Trophoblast cell (in vitro differentiated cells and primary cell): ENCODE results near the gene PDZD4.

Experiments
- DNase-seq, 2 donors: peaks; one replicate each; pipeline ENCODE4 v3.0.0-alpha.2; 2016
- H2AFZ ChIP-seq: 2 replicates; pipeline ENCODE4 v1.6.1; 2013; ENCODE audit warnings: low read length, moderate library complexity, mild to moderate bottlenecking; ENCODE audit not compliant: insufficient read depth, poor library complexity
- H2AK5ac ChIP-seq: 2 replicates; pipeline ENCODE4 v1.6.1; 2013; ENCODE audit warnings: mild to moderate bottlenecking, low read length
- H2BK120ac ChIP-seq: 2 replicates; pipeline ENCODE4 v1.6.1; 2013; ENCODE audit warnings: low read length, mild to moderate bottlenecking, moderate library complexity; ENCODE audit not compliant: insufficient read depth, poor library complexity
- H2BK12ac ChIP-seq: 2 replicates; pipeline ENCODE4 v1.6.1; 2013; ENCODE audit warnings: mild to moderate bottlenecking, low read length, moderate library complexity
- H2BK5ac ChIP-seq: 2 replicates; pipeline ENCODE4 v1.6.1; 2013; ENCODE audit warnings: low read length, low read depth, moderate library complexity, mild to moderate bottlenecking; ENCODE audit not compliant: poor library complexity
- H3K14ac ChIP-seq: 2 replicates; pipeline ENCODE4 v1.6.1; 2013; ENCODE audit warnings: mild to moderate bottlenecking, low read length
- H3K18ac ChIP-seq: 2 replicates; pipeline ENCODE4 v1.6.1; 2013; ENCODE audit warnings: mild to moderate bottlenecking, low read length
- H3K23ac ChIP-seq: 2 replicates; pipeline ENCODE4 v1.6.1; 2013; ENCODE audit warnings: low read length
- H3K27ac ChIP-seq: 2 replicates; pipeline ENCODE4 v1.5.1; 2013; ENCODE audit warnings: low read depth, mild to moderate bottlenecking, inconsistent platforms, low read length, moderate library complexity
- H3K27me3 ChIP-seq: 2 replicates; pipeline ENCODE4 v1.6.1; 2013; ENCODE audit warnings: inconsistent platforms, mild to moderate bottlenecking, low read length, moderate library complexity; ENCODE audit not compliant: insufficient read depth
- H3K36me3 ChIP-seq, 2 experiments: 1 replicate in 1 of 2; 2 replicates in 1 of 2; pipeline ENCODE4 v1.6.1; 2013; ENCODE audit warnings: low read length in 2 of 2, mild to moderate bottlenecking in 2 of 2, moderate library complexity in 1 of 2; ENCODE audit not compliant: insufficient read depth in 2 of 2, control insufficient read depth in 1 of 2
- H3K4ac ChIP-seq: 2 replicates; pipeline ENCODE4 v1.6.1; 2013; ENCODE audit warnings: low read depth, mild to moderate bottlenecking, low read length, moderate library complexity
- H3K4me1 ChIP-seq, 2 experiments: 1 replicate in 1 of 2; 2 replicates in 1 of 2; pipeline ENCODE4 v1.6.1; 2013; ENCODE audit warnings: low read length in 2 of 2, mild to moderate bottlenecking in 2 of 2, moderate library complexity in 1 of 2; ENCODE audit not compliant: insufficient read depth in 2 of 2, control insufficient read depth in 1 of 2
- H3K4me2 ChIP-seq: 2 replicates; pipeline ENCODE4 v1.6.1; 2013; ENCODE audit warnings: inconsistent platforms, mild to moderate bottlenecking, low read length, moderate library complexity
- H3K4me3 ChIP-seq: 2 replicates; pipeline ENCODE4 v1.5.1; 2013; ENCODE audit warnings: mild to moderate bottlenecking, low read depth, low read length, inconsistent platforms
- H3K79me1 ChIP-seq: one replicate; pipeline ENCODE4 v1.6.1; 2013; ENCODE audit warnings: low read length
- H3K79me2 ChIP-seq: 2 replicates; pipeline ENCODE4 v1.6.1; 2013; ENCODE audit warnings: low read length, mild to moderate bottlenecking; ENCODE audit not compliant: control insufficient read depth, insufficient read depth, poor library complexity
- H3K9ac ChIP-seq: 2 replicates; pipeline ENCODE4 v1.6.1; 2013; ENCODE audit warnings: mild to moderate bottlenecking, low read length
- H3K9me3 ChIP-seq: 2 replicates; pipeline ENCODE4 v1.6.1; 2013; ENCODE audit warnings: low read depth, mild to moderate bottlenecking, control low read depth, inconsistent platforms, low read length; ENCODE audit not compliant: insufficient read depth
- H4K12ac ChIP-seq: 2 replicates; pipeline ENCODE4 v1.6.1; 2013; ENCODE audit warnings: low read depth, mild to moderate bottlenecking, low read length, moderate library complexity
- H4K8ac ChIP-seq: 2 replicates; pipeline ENCODE4 v1.6.1; 2013; ENCODE audit warnings: low read depth, mild to moderate bottlenecking, low read length, moderate library complexity
- H4K91ac ChIP-seq: one replicate; pipeline ENCODE4 v1.6.1; 2013; ENCODE audit warnings: low read depth, mild to moderate bottlenecking, low read length, moderate library complexity
- WGBS: extraction: QIAGEN DNeasy Blood & Tissue Kit; methylation state at CpG from one replicate; pipeline ENCODE4 v1.1.7; 2013; ENCODE audit warnings: missing lambda C conversion rate; ENCODE audit not compliant: insufficient read length, insufficient coverage; ENCODE audit errors: extremely low coverage; 5-methylcytosine and 5-hydroxymethylcytosine counted together

The PDZD4 gene

DNA sequence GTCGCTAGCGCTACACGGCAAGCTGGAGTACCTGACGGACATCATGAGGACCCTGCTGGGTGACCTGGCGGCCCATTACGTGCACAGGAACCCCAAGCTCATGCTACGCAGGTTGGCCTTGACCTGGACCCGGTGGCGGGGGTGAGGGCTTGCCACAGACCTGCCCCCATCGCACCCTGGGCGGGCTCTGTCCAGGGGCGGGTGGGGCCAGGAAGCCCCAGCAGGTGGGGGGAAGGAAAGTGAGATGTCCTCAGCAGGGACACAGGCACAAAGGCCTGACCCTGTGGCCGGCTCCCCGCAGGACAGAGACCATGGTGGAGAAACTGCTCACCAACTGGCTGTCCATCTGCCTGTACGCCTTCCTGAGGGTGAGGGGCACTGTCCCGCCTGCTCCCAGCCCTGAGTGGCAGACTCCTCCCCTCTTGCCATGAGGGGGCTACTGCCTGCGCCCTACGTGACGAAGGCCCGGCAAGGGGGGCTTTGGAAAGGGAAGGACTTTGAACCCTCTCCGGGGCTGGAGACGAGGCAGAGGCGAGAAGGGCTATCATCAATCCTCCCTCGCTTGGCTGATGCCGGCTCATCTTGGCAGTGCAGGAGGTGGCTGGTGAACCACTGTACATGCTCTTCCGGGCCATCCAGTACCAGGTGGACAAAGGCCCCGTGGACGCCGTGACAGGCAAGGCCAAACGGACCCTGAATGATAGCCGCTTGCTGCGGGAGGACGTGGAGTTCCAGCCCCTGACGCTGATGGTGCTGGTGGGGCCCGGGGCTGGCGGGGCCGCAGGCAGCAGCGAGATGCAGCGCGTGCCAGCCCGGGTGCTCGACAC is 54.8 kb downstream of the PDZD4 start:
- no peaks in the 10 kb centered on the region for H3K79me1 ChIP-seq
- H3K4me2 ChIP-seq: no peak overlapping the region
- no peak overlapping the region for H2AK5ac ChIP-seq
- no peak overlapping the region for H3K27ac ChIP-seq
- H2BK12ac ChIP-seq: no peak overlapping the region
- no peak overlapping the region for H2BK5ac ChIP-seq
- no peak overlapping the region for H4K91ac ChIP-seq
- no peak for DNase-seq
- H3K9me3 ChIP-seq: peaks cover 3% of the 10 kb centered on the region
- no peaks in the 10 kb centered on the region for H3K27me3 ChIP-seq
- H4K8ac ChIP-seq: no peak overlapping the region
- H3K14ac ChIP-seq: no peak overlapping the region
- H4K12ac ChIP-seq: no peak overlapping the region
- H2AFZ ChIP-seq: no peak overlapping the region
- no peaks in the 10 kb centered on the region for H3K79me2 ChIP-seq
- no peak overlapping the region for H2BK120ac ChIP-seq
- H3K18ac ChIP-seq: no peak overlapping the region
- no peak overlapping the region for H3K23ac ChIP-seq
- WGBS: no CpG with 5 or more reads among the region's 42 CpGs
- H3K36me3 ChIP-seq: no peaks in the 10 kb centered on the region
- no peaks in the 10 kb centered on the region for H3K4me1 ChIP-seq
- H3K4ac ChIP-seq: no peak overlapping the region
- H3K4me3 ChIP-seq: no peak overlapping the region
- H3K9ac ChIP-seq: no peak overlapping the region

GRCh38 chrX:153774576-153775292 is 55.6 kb downstream of the PDZD4 start:
- Histone ChIP-seq H3K4me1 (no peaks in the 10 kb centered on the region), H3K9me3 (peaks cover 3% of the 10 kb centered on the region), H3K27me3 (no peaks in the 10 kb centered on the region), H3K14ac (no peak overlapping the region), H2AK5ac (no peak overlapping the region), H4K12ac (no peak overlapping the region), H3K79me1 (no peaks in the 10 kb centered on the region), H3K27ac (no peak overlapping the region), H3K9ac (no peak overlapping the region), H2AFZ (no peak overlapping the region), H2BK5ac (no peak overlapping the region), H4K91ac (no peak overlapping the region), H3K79me2 (no peaks in the 10 kb centered on the region), H3K4me2 (no peak overlapping the region), H3K4ac (no peak overlapping the region), H4K8ac (no peak overlapping the region), H2BK120ac (no peak overlapping the region), H3K36me3 (no peaks in the 10 kb centered on the region), H2BK12ac (no peak overlapping the region), H3K4me3 (no peak overlapping the region), H3K23ac (no peak overlapping the region), H3K18ac (no peak overlapping the region)
- no peak for DNase-seq
- WGBS: no CpG with 5 or more reads among the region's 37 CpGs

DNA sequence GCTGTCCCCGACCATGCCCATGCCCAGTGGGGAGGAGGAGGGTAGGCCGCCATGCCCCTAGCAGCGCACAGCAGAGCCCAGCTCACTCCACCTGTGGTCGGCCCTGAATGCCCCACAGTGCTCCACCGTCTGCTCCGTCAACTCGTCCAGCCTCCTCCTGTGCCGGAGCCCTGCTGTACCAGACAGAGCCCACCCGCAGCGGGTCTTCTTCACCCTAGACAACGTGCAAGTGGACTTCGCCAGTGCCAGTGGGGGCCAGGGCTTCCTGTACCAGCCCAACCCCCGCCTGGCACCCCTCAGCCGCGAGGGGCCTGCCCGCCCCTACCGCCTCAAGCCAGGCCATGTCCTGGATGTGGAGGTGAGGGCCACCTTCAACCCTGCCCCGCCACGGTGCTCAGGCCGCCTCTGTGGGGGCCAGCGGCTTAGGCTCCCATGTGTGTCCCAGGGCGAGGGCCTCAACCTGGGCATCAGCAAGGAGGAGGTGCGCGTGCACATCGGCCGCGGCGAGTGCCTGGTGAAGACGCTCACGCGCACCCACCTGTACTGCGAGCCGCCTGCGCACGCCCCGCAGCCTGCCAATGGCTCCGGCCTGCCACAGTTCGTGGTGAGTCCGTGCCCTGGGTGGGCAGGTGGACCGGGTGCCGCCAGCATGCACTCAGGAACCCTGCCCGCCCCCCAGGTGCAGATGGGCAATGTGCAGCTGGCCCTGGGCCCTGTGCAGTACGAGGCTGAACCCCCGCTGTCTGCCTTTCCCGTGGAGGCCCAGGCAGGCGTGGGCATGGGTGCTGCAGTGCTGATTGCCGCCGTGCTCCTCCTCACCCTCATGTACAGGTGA is 56.4 kb downstream of the PDZD4 start:
- Histone ChIP-seq H3K9me3 (peaks cover 3% of the 10 kb centered on the region), H3K4me2 (no peak overlapping the region), H4K12ac (no peak overlapping the region), H3K36me3 (no peaks in the 10 kb centered on the region), H3K23ac (no peak overlapping the region), H4K8ac (no peak overlapping the region), H3K9ac (no peak overlapping the region), H2AK5ac (no peak overlapping the region), H2BK12ac (no peak overlapping the region), H3K4me3 (no peak overlapping the region), H2AFZ (no peak overlapping the region), H3K18ac (no peak overlapping the region), H3K14ac (no peak overlapping the region), H3K27me3 (no peaks in the 10 kb centered on the region), H3K4me1 (no peaks in the 10 kb centered on the region), H3K4ac (no peak overlapping the region), H2BK120ac (no peak overlapping the region), H3K79me2 (no peaks in the 10 kb centered on the region), H3K79me1 (no peaks in the 10 kb centered on the region), H2BK5ac (no peak overlapping the region), H3K27ac (no peak overlapping the region), H4K91ac (no peak overlapping the region)
- no CpG with 5 or more reads among the region's 48 CpGs for WGBS
- no peak for DNase-seq

- WGBS: no CpG with 5 or more reads among the region's 23 CpGs
- no peak overlapping the region for H3K27ac ChIP-seq
- no peak overlapping the region for H2BK5ac ChIP-seq
Measured at GRCh38 chrX:153773218-153773611, 57.1 kb downstream of the PDZD4 start.

More at GRCh38 chrX:153773218-153773611, 57.1 kb downstream of the PDZD4 start:
- Histone ChIP-seq H2BK120ac (no peak overlapping the region), H4K8ac (no peak overlapping the region), H3K23ac (no peak overlapping the region), H4K91ac (no peak overlapping the region), H2BK12ac (no peak overlapping the region), H3K36me3 (no peaks in the 10 kb centered on the region), H3K4me3 (no peak overlapping the region), H4K12ac (no peak overlapping the region), H3K4me1 (no peaks in the 10 kb centered on the region), H3K9me3 (peaks cover 3% of the 10 kb centered on the region), H3K79me1 (no peaks in the 10 kb centered on the region), H3K79me2 (no peaks in the 10 kb centered on the region), H3K4ac (no peak overlapping the region), H3K4me2 (no peak overlapping the region), H3K18ac (no peak overlapping the region), H3K9ac (no peak overlapping the region), H3K27me3 (no peaks in the 10 kb centered on the region), H3K14ac (no peak overlapping the region), H2AK5ac (no peak overlapping the region), H2AFZ (no peak overlapping the region)
- DNase-seq: no peak
